GM18868 (cell line): ENCODE data around the gene THAP4.

Experiments used
- ATAC-seq: cut with Tn5 transposase; IDR thresholded peaks from one replicate; pipeline ENCODE4 v1.9.1; 2021; ENCODE audit warnings: mild to moderate bottlenecking, moderate library complexity; ENCODE audit not compliant: unreplicated experiment

THAP4 gene

GRCh38 chr2:241637018-241637794 lies at the start of gene THAP4, which contains the start of gene ATG4B:
Gene THAP4, minus strand, starts transcription at chr2:241637158. Its CDS starts 141 bp downstream, at chr2:241637017.
Gene ATG4B, plus strand, starts transcription at chr2:241637693. Its CDS starts 22 bp downstream, at chr2:241637715.
- ATAC-seq: peak; percentile 67

GRCh38 chr2:241686324-241686649 lies 49.3 kb upstream of the THAP4 start:
- peak; percentile 11 for ATAC-seq

- ATAC-seq: no peak
These were observed 44.1 kb upstream of the THAP4 start for GRCh38 chr2:241680827-241681599.

GRCh38 chr2:241680044-241680443 lies 43.1 kb upstream of the THAP4 start:
- ATAC-seq: no peak

- ATAC-seq: no peak
These were observed 42.0 kb upstream of the THAP4 start for GRCh38 chr2:241678784-241679540.

- ATAC-seq: no peak
These were observed 41.3 kb upstream of the THAP4 start for GRCh38 chr2:241678307-241678706.

GRCh38 chr2:241677392-241677791 lies 40.4 kb upstream of the THAP4 start:
- ATAC-seq: no peak

GRCh38 chr2:241676665-241677064 lies 39.7 kb upstream of the THAP4 start:
- ATAC-seq: no peak

GRCh38 chr2:241675885-241676284 lies 38.9 kb upstream of the THAP4 start:
- ATAC-seq: no peak

- ATAC-seq: no peak
These were observed 37.1 kb upstream of the THAP4 start for GRCh38 chr2:241673797-241674725.

GRCh38 chr2:241673189-241673663 lies 36.3 kb upstream of the THAP4 start:
- no peak for ATAC-seq

GRCh38 chr2:241672243-241673188 lies 35.6 kb upstream of the THAP4 start:
- no peak for ATAC-seq

- ATAC-seq: no peak
These were observed 34.7 kb upstream of the THAP4 start for GRCh38 chr2:241671457-241672240.

- ATAC-seq: no peak
These were observed 33.6 kb upstream of the THAP4 start for GRCh38 chr2:241670333-241671110.

GRCh38 chr2:241668839-241669238 lies 31.9 kb upstream of the THAP4 start:
- ATAC-seq: no peak

- ATAC-seq: no peak
These were observed 31.4 kb upstream of the THAP4 start for GRCh38 chr2:241668354-241668753.

- ATAC-seq: no peak
These were observed 29.9 kb upstream of the THAP4 start for GRCh38 chr2:241666627-241667400.
